Neural cell (in vitro differentiated cells): ENCODE data around the gene PCDHAC2.

Experiments
- EP300 ChIP-seq: fragments of 450-650 bp; conservative IDR thresholded peaks from 2 replicates; pipeline ENCODE4 v1.6.1; 2014; ENCODE audit warnings: antibody characterized with exemption, mild to moderate bottlenecking, moderate library complexity; ENCODE audit not compliant: poor library complexity, severe bottlenecking
- EZH2 ChIP-seq: fragments of 200-600, 300-800 bp; shearing (Covaris generic), sonication (generic); IDR thresholded peaks from 2 replicates; pipeline ENCODE4 v1.6.1; 2014; ENCODE audit warnings: antibody characterized with exemption, low read length, borderline replicate concordance, mild to moderate bottlenecking; ENCODE audit not compliant: insufficient read depth, poor library complexity, severe bottlenecking
- MXI1 ChIP-seq: fragments of 450-650 bp; conservative IDR thresholded peaks from 2 replicates; pipeline ENCODE4 v1.6.1; 2014; ENCODE audit warnings: antibody characterized with exemption, mild to moderate bottlenecking; ENCODE audit not compliant: poor library complexity, severe bottlenecking
- POLR2AphosphoS5 ChIP-seq: IDR thresholded peaks from 2 replicates; pipeline ENCODE4 v1.6.1; 2012
- RAD21 ChIP-seq: fragments of 450-650 bp; conservative IDR thresholded peaks from 2 replicates; pipeline ENCODE4 v1.6.1; 2014; ENCODE audit warnings: antibody characterized with exemption, mild to moderate bottlenecking, moderate library complexity
- SMC3 ChIP-seq: fragments of 450-650 bp; conservative IDR thresholded peaks from 2 replicates; pipeline ENCODE4 v1.6.1; 2014; ENCODE audit warnings: antibody characterized with exemption, mild to moderate bottlenecking, moderate library complexity; ENCODE audit not compliant: poor library complexity
- TF ChIP-seq, protein P1 (sequence below): IDR thresholded peaks from 2 replicates; pipeline ENCODE4 v1.6.1; 2012; ENCODE audit warnings: borderline replicate concordance
- TF ChIP-seq, protein P2 (sequence below): fragments of 450-650 bp; IDR thresholded peaks from 2 replicates; pipeline ENCODE4 v1.5.1; 2014; ENCODE audit warnings: antibody characterized with exemption, mild to moderate bottlenecking, moderate library complexity; ENCODE audit not compliant: poor library complexity, severe bottlenecking

DNA sequence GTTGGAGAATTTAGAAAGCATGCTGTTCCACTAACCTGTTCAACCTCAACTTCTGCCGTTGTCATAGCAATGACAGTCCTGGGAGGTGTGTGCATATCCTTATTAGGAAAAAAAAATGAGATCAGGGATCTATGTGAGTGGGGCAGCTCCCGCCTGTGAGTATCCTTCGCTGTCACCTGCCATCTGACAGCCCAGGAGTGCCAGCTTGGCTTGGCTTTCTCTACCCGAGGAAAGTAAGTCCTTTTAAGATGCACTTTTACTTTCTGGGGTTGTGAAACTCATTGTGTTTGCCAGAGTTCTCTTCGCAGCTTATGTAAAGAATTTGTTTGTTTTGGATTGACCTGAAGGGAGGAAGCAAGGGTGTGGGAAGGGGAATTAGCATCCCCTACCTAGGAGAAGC lies 21.8 kb downstream of the PCDHAC2 start:
- TF ChIP-seq, protein P1, sequence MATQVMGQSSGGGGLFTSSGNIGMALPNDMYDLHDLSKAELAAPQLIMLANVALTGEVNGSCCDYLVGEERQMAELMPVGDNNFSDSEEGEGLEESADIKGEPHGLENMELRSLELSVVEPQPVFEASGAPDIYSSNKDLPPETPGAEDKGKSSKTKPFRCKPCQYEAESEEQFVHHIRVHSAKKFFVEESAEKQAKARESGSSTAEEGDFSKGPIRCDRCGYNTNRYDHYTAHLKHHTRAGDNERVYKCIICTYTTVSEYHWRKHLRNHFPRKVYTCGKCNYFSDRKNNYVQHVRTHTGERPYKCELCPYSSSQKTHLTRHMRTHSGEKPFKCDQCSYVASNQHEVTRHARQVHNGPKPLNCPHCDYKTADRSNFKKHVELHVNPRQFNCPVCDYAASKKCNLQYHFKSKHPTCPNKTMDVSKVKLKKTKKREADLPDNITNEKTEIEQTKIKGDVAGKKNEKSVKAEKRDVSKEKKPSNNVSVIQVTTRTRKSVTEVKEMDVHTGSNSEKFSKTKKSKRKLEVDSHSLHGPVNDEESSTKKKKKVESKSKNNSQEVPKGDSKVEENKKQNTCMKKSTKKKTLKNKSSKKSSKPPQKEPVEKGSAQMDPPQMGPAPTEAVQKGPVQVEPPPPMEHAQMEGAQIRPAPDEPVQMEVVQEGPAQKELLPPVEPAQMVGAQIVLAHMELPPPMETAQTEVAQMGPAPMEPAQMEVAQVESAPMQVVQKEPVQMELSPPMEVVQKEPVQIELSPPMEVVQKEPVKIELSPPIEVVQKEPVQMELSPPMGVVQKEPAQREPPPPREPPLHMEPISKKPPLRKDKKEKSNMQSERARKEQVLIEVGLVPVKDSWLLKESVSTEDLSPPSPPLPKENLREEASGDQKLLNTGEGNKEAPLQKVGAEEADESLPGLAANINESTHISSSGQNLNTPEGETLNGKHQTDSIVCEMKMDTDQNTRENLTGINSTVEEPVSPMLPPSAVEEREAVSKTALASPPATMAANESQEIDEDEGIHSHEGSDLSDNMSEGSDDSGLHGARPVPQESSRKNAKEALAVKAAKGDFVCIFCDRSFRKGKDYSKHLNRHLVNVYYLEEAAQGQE, result no peak
- TF ChIP-seq, protein P2, sequence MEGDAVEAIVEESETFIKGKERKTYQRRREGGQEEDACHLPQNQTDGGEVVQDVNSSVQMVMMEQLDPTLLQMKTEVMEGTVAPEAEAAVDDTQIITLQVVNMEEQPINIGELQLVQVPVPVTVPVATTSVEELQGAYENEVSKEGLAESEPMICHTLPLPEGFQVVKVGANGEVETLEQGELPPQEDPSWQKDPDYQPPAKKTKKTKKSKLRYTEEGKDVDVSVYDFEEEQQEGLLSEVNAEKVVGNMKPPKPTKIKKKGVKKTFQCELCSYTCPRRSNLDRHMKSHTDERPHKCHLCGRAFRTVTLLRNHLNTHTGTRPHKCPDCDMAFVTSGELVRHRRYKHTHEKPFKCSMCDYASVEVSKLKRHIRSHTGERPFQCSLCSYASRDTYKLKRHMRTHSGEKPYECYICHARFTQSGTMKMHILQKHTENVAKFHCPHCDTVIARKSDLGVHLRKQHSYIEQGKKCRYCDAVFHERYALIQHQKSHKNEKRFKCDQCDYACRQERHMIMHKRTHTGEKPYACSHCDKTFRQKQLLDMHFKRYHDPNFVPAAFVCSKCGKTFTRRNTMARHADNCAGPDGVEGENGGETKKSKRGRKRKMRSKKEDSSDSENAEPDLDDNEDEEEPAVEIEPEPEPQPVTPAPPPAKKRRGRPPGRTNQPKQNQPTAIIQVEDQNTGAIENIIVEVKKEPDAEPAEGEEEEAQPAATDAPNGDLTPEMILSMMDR, result no peak
- no peak for TF ChIP-seq EZH2
- no peak for TF ChIP-seq POLR2AphosphoS5
- no peak for TF ChIP-seq RAD21
- no peak for TF ChIP-seq EP300
- TF ChIP-seq SMC3, result no peak
- TF ChIP-seq MXI1, result no peak
